Stimulated activated CD8-positive, alpha-beta memory T cell treated with anti-CD3 and anti-CD28 coated beads, Interleukin-2, amount 100 ng/mL, for 48 hours (primary cell): Measurements from ENCODE around the gene CYP2F1.
A peak's percentile ranks its signal among the peaks of the same experiment; 100 is the strongest.

Experiments used
- DNase-seq, 2 donors: peaks; one replicate each; pipeline ENCODE4 v3.0.0-alpha.2; 2020; ENCODE audit warnings: low read depth in 2 of 2

CYP2F1 gene

DNA sequence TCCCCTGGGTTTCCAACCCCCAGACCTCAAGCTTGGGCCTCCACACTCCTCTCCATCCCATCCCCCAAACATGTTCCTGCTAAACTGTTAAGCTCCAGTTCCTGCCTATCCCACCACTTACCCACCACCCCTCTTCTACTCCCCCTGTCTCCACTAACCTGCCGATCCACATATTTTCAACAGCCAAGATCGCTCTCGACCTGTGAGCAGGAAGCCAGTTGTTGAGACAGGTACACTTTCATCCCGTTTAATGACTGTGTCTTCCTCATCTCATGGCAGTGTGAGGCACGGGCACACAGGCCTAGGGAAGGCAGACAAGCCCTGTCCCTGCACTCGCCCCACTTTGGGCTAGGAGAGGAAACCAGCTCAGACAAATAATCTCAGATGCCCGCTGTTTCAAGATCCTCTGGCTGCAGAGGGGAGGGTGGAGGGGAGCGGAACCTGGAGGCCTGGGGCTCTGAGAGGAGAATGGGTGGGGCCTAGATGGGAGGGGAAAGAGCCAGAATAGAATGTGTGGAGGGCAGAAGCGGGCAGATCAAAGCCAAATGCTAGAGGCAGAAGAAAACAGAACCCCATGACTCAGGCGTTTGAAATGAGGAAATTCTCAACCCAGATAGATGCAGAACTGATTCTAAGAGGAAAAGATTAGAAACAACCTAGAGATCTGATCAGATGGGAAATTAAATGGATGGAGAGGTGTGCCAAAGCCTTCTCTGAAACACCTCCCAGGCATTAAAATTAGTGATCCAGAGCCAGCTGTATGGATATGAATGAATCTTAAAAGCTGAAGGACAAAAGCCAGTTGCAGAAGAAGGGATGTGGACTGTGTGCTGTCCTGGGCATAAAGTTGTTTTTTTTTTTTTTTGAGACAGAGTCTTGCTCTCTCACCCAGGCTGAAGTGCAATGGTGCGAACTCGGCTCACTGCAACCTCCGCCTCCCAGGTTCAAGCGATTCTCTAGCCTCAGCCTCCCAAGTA lies 61.9 kb downstream of the CYP2F1 start:
- peak in 1 of 2 donors; percentile 8 for DNase-seq
